Lower leg skin (tissue), 3 donors: ENCODE results near the gene USP10.

ENCODE experiments used
- POLR2A ChIP-seq, 2 donors: fragments of 450-650 bp; IDR thresholded peaks; one replicate each; pipeline ENCODE4 v1.6.1; 2016 to 2017; ENCODE audit warnings: antibody characterized with exemption in 2 of 2, mild to moderate bottlenecking in 1 of 2, moderate library complexity in 1 of 2
- TF ChIP-seq, protein P1 (sequence below), 3 donors: fragments of 450-650 bp; IDR thresholded peaks; one replicate each; pipeline ENCODE4 v1.5.1; 2016; ENCODE audit warnings: antibody characterized with exemption in 3 of 3, mild to moderate bottlenecking in 3 of 3, moderate library complexity in 2 of 3

GRCh38 chr16:84751241-84751640, 51.4 kb downstream of the USP10 start:
- TF ChIP-seq, protein P1, sequence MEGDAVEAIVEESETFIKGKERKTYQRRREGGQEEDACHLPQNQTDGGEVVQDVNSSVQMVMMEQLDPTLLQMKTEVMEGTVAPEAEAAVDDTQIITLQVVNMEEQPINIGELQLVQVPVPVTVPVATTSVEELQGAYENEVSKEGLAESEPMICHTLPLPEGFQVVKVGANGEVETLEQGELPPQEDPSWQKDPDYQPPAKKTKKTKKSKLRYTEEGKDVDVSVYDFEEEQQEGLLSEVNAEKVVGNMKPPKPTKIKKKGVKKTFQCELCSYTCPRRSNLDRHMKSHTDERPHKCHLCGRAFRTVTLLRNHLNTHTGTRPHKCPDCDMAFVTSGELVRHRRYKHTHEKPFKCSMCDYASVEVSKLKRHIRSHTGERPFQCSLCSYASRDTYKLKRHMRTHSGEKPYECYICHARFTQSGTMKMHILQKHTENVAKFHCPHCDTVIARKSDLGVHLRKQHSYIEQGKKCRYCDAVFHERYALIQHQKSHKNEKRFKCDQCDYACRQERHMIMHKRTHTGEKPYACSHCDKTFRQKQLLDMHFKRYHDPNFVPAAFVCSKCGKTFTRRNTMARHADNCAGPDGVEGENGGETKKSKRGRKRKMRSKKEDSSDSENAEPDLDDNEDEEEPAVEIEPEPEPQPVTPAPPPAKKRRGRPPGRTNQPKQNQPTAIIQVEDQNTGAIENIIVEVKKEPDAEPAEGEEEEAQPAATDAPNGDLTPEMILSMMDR (IDR thresholded peaks at IDR 0.05) = no peak
- TF ChIP-seq POLR2A (IDR thresholded peaks at IDR 0.05) = no peak
